GM10266 (cell line): ENCODE results near the gene CDT1.

Experiments
- DNase-seq: peaks from one replicate; pipeline ENCODE4 v3.0.0; 2012; ENCODE audit errors: extremely low spot score
- CTCF ChIP-seq: IDR thresholded peaks from 2 replicates; pipeline ENCODE4 v1.5.1; 2012; ENCODE audit warnings: mild to moderate bottlenecking, low read depth; ENCODE audit not compliant: control insufficient read depth, insufficient read depth; ENCODE audit errors: missing control alignments

Gene CDT1

GRCh38 chr16:88774544-88775393 is 28.8 kb upstream of the CDT1 start:
- no peak for TF ChIP-seq CTCF
- DNase-seq: no peak

DNA sequence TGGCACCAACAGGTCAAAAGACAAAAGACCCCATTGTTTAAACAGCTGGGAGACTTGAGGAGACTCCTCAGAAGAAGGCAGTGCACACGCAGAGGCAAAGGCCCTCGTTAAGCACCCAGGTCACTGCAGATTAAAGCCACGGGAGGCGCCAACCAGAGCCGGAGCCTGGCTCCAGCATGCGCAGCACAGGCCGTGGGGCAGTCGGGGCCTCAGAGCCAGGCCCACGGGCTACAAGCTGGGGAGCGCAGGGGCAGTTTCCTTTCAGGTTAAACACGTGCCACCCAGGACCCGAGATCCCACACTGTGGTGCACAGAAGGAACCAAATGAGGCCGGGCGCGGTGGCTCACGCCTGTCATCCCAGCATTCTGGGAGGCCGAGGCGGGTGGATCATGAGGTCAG is 27.8 kb upstream of the CDT1 start:
- TF ChIP-seq CTCF: no peak
- no peak for DNase-seq

- TF ChIP-seq CTCF: no peak
- DNase-seq: no peak
Observed at GRCh38 chr16:88777471-88778270, 25.9 kb upstream of the CDT1 start.

- DNase-seq: no peak
- TF ChIP-seq CTCF: no peak
Observed at GRCh38 chr16:88778271-88778525, 25.4 kb upstream of the CDT1 start.

DNA sequence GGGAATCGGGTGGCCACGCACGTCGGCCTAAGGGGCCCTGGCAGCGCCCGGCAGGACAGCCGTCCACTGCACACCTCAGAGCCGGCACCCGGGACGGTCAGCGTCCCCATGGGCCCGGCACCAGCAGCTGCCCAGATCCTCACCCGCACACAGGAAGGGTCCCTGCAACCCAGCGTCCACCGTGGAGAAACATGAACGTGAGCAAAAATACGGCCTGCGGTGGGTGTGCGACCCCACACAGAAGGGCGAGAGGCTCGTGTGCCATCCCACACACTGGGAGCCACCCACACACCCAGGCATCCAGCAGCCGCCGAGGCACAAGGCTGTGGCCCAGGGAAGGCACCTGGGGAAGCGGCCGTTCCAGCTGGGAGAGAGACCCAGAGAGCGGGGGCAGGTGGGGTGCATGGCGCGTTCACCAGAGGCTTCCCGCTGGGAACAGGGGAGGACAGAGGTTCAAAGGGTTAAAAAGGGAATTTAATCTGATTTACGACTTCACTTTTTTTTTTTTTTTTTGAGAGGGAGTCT is 25.0 kb upstream of the CDT1 start:
- no peak for TF ChIP-seq CTCF
- DNase-seq: no peak

- DNase-seq: no peak
- TF ChIP-seq CTCF: no peak
Observed at GRCh38 chr16:88779406-88780141, 24.0 kb upstream of the CDT1 start.
